OCI-LY3 (cell line): Measurements from ENCODE around the gene AGRP.

Experiments
- H2AFZ ChIP-seq: fragments of 200-600, 300-600 bp; shearing (Covaris generic); 2 replicates; pipeline ENCODE4 v1.6.0; 2014; ENCODE audit warnings: antibody characterized with exemption, low read depth, low read length
- H3K27ac ChIP-seq: fragments of 200-600, 300-600 bp; sonication (generic); 2 replicates; pipeline ENCODE4 v1.5.1; 2014; ENCODE audit warnings: mild to moderate bottlenecking, low read length, moderate library complexity, mixed read lengths
- H3K27me3 ChIP-seq: fragments of 200-600, 300-600 bp; sonication (generic); 2 replicates; pipeline ENCODE4 v1.6.1; 2014; ENCODE audit warnings: low read depth, low read length, mixed read lengths
- H3K36me3 ChIP-seq: fragments of 200-600, 300-600 bp; sonication (generic); replicated peaks from 2 replicates; pipeline ENCODE3; 2014; ENCODE audit warnings: low read depth, low read length, mixed read lengths
- H3K4me1 ChIP-seq: fragments of 300-600, 200-600 bp; sonication (generic); 2 replicates; pipeline ENCODE4 v1.6.1; 2014; ENCODE audit warnings: low read length, mixed read lengths
- H3K4me2 ChIP-seq: fragments of 200-600, 300-600 bp; sonication (generic); 2 replicates; pipeline ENCODE4 v1.6.1; 2014; ENCODE audit warnings: low read length, mixed read lengths
- H3K4me3 ChIP-seq: fragments of 300-600, 200-600 bp; sonication (generic); 2 replicates; pipeline ENCODE4 v1.5.1; 2014; ENCODE audit warnings: antibody characterized with exemption, mild to moderate bottlenecking, low read length, moderate library complexity
- H3K79me2 ChIP-seq: fragments of 300-600, 200-600 bp; shearing (Covaris generic); 2 replicates; pipeline ENCODE4 v1.6.1; 2014; ENCODE audit warnings: mild to moderate bottlenecking, low read length, mixed read lengths
- H3K9ac ChIP-seq: fragments of 300-600, 200-600 bp; shearing (Covaris generic); 2 replicates; pipeline ENCODE4 v1.6.0; 2014; ENCODE audit warnings: mild to moderate bottlenecking, low read length, moderate library complexity
- H3K9me3 ChIP-seq: fragments of 200-600, 300-600 bp; shearing (Covaris generic); 2 replicates; pipeline ENCODE4 v1.6.1; 2014; ENCODE audit warnings: low read length, mixed read lengths; ENCODE audit not compliant: insufficient read depth
- H4K20me1 ChIP-seq: fragments of 200-600, 300-600 bp; sonication (generic); 2 replicates; pipeline ENCODE4 v1.6.1; 2016; ENCODE audit warnings: low read length, mixed read lengths; ENCODE audit not compliant: insufficient read depth
- CTCF ChIP-seq: fragments of 200-600, 300-600 bp; sonication (generic); IDR thresholded peaks from 2 replicates; pipeline ENCODE4 v1.5.1; 2014; ENCODE audit warnings: antibody characterized with exemption, low read length, low read depth
- EZH2phosphoT487 ChIP-seq: fragments of 200-600 bp; shearing (Covaris generic); IDR thresholded peaks from 2 replicates; pipeline ENCODE4 v1.6.1; 2018; ENCODE audit warnings: antibody characterized with exemption, mixed run types, low read depth

AGRP gene

GRCh38 chr16:67459066-67459860 lies 24.1 kb downstream of the AGRP start:
- TF ChIP-seq EZH2phosphoT487: no peak
- TF ChIP-seq CTCF: no peak
- 0 out of 2 replicates have a peak, but pooled peaks cover 2% of the 10 kb centered on the region for H3K79me2 ChIP-seq
- no peak overlapping the region for H3K4me3 ChIP-seq
- H4K20me1 ChIP-seq: peaks cover 66% of the 10 kb centered on the region
- no peak overlapping the region for H3K27ac ChIP-seq
- peaks cover 9% of the 10 kb centered on the region for H3K4me1 ChIP-seq
- H3K36me3 ChIP-seq: no peaks in the 10 kb centered on the region
- H3K27me3 ChIP-seq: no peaks in the 10 kb centered on the region
- no peak overlapping the region for H3K9ac ChIP-seq
- no peaks in the 10 kb centered on the region for H3K9me3 ChIP-seq
- no peak overlapping the region for H2AFZ ChIP-seq
- no peak overlapping the region for H3K4me2 ChIP-seq

- H3K9me3 ChIP-seq: no peaks in the 10 kb centered on the region
- H3K79me2 ChIP-seq: no peaks in the 10 kb centered on the region
- H3K9ac ChIP-seq: no peak overlapping the region
- no peak overlapping the region for H3K27ac ChIP-seq
- TF ChIP-seq CTCF (no peak), EZH2phosphoT487 (no peak)
- peaks cover 64% of the 10 kb centered on the region for H4K20me1 ChIP-seq
- no peak overlapping the region for H3K4me3 ChIP-seq
- peaks cover 9% of the 10 kb centered on the region for H3K4me1 ChIP-seq
- no peaks in the 10 kb centered on the region for H3K36me3 ChIP-seq
- H2AFZ ChIP-seq: no peak overlapping the region
- H3K4me2 ChIP-seq: no peak overlapping the region
- H3K27me3 ChIP-seq: no peaks in the 10 kb centered on the region
Observed at GRCh38 chr16:67458121-67458641, 25.2 kb downstream of the AGRP start.

GRCh38 chr16:67457611-67458010 lies 25.7 kb downstream of the AGRP start:
- no peak overlapping the region for H3K4me2 ChIP-seq
- TF ChIP-seq CTCF: no peak
- TF ChIP-seq EZH2phosphoT487: no peak
- H3K9me3 ChIP-seq: no peaks in the 10 kb centered on the region
- H3K36me3 ChIP-seq: no peaks in the 10 kb centered on the region
- no peak overlapping the region for H3K4me3 ChIP-seq
- H3K9ac ChIP-seq: no peak overlapping the region
- peaks cover 64% of the 10 kb centered on the region for H4K20me1 ChIP-seq
- H3K27ac ChIP-seq: no peak overlapping the region
- no peaks in the 10 kb centered on the region for H3K27me3 ChIP-seq
- no peaks in the 10 kb centered on the region for H3K79me2 ChIP-seq
- peaks cover 9% of the 10 kb centered on the region for H3K4me1 ChIP-seq
- no peak overlapping the region for H2AFZ ChIP-seq

- TF ChIP-seq EZH2phosphoT487 (no peak), CTCF (peak; percentile 45)
- Histone ChIP-seq H3K27me3 (no peaks in the 10 kb centered on the region), H2AFZ (no peak overlapping the region), H3K4me3 (no peak overlapping the region), H3K79me2 (no peaks in the 10 kb centered on the region), H3K9me3 (no peaks in the 10 kb centered on the region), H3K36me3 (peaks cover 5% of the 10 kb centered on the region), H3K4me1 (peaks cover 9% of the 10 kb centered on the region), H4K20me1 (peaks cover 66% of the 10 kb centered on the region), H3K9ac (no peak overlapping the region), H3K27ac (no peak overlapping the region), H3K4me2 (no peak overlapping the region)
Observed at GRCh38 chr16:67456391-67457081, 26.8 kb downstream of the AGRP start.
